Endothelial cell of umbilical vein (primary cell): ENCODE data around the gene NLGN1. TPM values are rescaled to one million over a fixed set of nuclear protein-coding genes. Genes with fewer than 3 reads are reported as not detected.

Experiments used
- BruUV-seq: library from RNA; stranded (reverse); fragments of 400-500 nt; replicated peaks from 2 replicates; lab custom pipeline; 2021; lab: Mats Ljungman, UMichigan
- CTCF ChIA-PET: fragments of 300-600, 350-600 bp; sonication (Branson Sonifier 250); formaldehyde crosslinking; loops from one replicate; lab custom pipeline; 2021; ENCODE audit warnings: antibody characterized with exemption, inconsistent platforms; lab: Charles Lee
- POLR2A ChIA-PET: fragments of 300-600, 350-600 bp; sonication (Branson Sonifier 250); formaldehyde crosslinking; loops from one replicate; lab custom pipeline; 2021; ENCODE audit warnings: antibody characterized with exemption, inconsistent platforms; lab: Charles Lee
- DNase-seq: peaks from one replicate; pipeline ENCODE4 v3.0.0-alpha.2; 2011; ENCODE audit warnings: low read depth, low spot score
- FAIRE-seq: peaks from 2 replicates; lab custom pipeline; 2011; peaks lifted over from hg19 to GRCh38; lab: Jason Lieb, UNC
- H2AFZ ChIP-seq: 2 replicates; pipeline ENCODE4 v1.6.0; 2012; ENCODE audit warnings: low read depth, low read length, control low read depth, inconsistent platforms
- H3K27ac ChIP-seq: 2 replicates; pipeline ENCODE4 v1.5.1; 2011; ENCODE audit warnings: low read depth, mild to moderate bottlenecking, control low read depth, low read length, moderate library complexity; ENCODE audit not compliant: insufficient read depth
- H3K27me3 ChIP-seq, 2 experiments: 2 replicates each; pipeline versions ENCODE4 v1.6.0 to v1.6.1; 2011; ENCODE audit warnings: low read length in 2 of 2, mixed read lengths in 1 of 2; ENCODE audit not compliant: control insufficient read depth in 2 of 2, insufficient read depth in 2 of 2
- H3K36me3 ChIP-seq, 2 experiments: 2 replicates in 1 of 2; 3 replicates in 1 of 2; pipeline ENCODE4 v1.5.1; 2011; ENCODE audit warnings: low read length in 2 of 2, mild to moderate bottlenecking in 1 of 2, moderate library complexity in 1 of 2; ENCODE audit not compliant: control insufficient read depth in 2 of 2, insufficient read depth in 2 of 2; ENCODE audit errors: extremely low read depth in 1 of 2
- H3K4me1 ChIP-seq: 3 replicates; pipeline ENCODE4 v1.5.1; 2011; ENCODE audit warnings: mild to moderate bottlenecking, low read length; ENCODE audit not compliant: control insufficient read depth, insufficient read depth; ENCODE audit errors: extremely low read depth
- H3K4me2 ChIP-seq: 2 replicates; pipeline ENCODE4 v1.6.1; 2011; ENCODE audit warnings: low read length, control low read depth, mixed read lengths; ENCODE audit not compliant: insufficient read depth
- H3K4me3 ChIP-seq, 3 experiments: fragments of 200-600 bp in 1 of 3; sonication (generic), shearing (Covaris generic) in 1 of 3; replicated peaks in 1 of 3; 2 replicates each; pipeline ENCODE4 v1.5.1; 2011 to 2016; ENCODE audit warnings: control low read depth in 3 of 3, low read length in 3 of 3, mild to moderate bottlenecking in 2 of 3, inconsistent platforms in 1 of 3, low read depth in 1 of 3, moderate library complexity in 1 of 3; ENCODE audit not compliant: insufficient read depth in 1 of 3
- H3K79me2 ChIP-seq: 2 replicates; pipeline ENCODE4 v1.6.0; 2012; ENCODE audit warnings: low read length, inconsistent platforms; ENCODE audit not compliant: control insufficient read depth, insufficient read depth
- H3K9ac ChIP-seq: replicated peaks from 2 replicates; pipeline ENCODE3; 2011; ENCODE audit warnings: low read length, control low read depth; ENCODE audit not compliant: insufficient read depth; ENCODE audit errors: extremely low read depth
- H3K9me1 ChIP-seq: replicated peaks from 3 replicates; pipeline ENCODE4 v1.6.0; 2011; ENCODE audit warnings: mild to moderate bottlenecking, low read length; ENCODE audit not compliant: control insufficient read depth, insufficient read depth; ENCODE audit errors: extremely low read depth
- H3K9me3 ChIP-seq: replicated peaks from 2 replicates; pipeline ENCODE4 v1.5.1; 2012; ENCODE audit warnings: low read length, inconsistent platforms; ENCODE audit not compliant: control insufficient read depth, insufficient read depth
- H4K20me1 ChIP-seq: replicated peaks from 2 replicates; pipeline ENCODE3; 2011; ENCODE audit warnings: mild to moderate bottlenecking, low read length; ENCODE audit not compliant: control insufficient read depth, insufficient read depth; ENCODE audit errors: extremely low read depth
- CTCF ChIP-seq, 2 donors: IDR thresholded peaks; 1 replicate in 1 of 2; 2 replicates in 1 of 2; pipeline ENCODE4 v1.5.1; 2011; ENCODE audit warnings: low read length in 2 of 2, mild to moderate bottlenecking in 2 of 2, moderate library complexity in 2 of 2, control low read depth in 1 of 2, inconsistent platforms in 1 of 2, low read depth in 1 of 2; ENCODE audit not compliant: insufficient read depth in 1 of 2; ENCODE audit errors: extremely low read depth in 1 of 2
- EZH2 ChIP-seq: IDR thresholded peaks from 2 replicates; pipeline ENCODE4 v1.6.1; 2012; ENCODE audit warnings: borderline replicate concordance, low read depth, mild to moderate bottlenecking, moderate library complexity, low read length, inconsistent platforms; ENCODE audit not compliant: severe bottlenecking
- FOS ChIP-seq: IDR thresholded peaks from 2 replicates; pipeline ENCODE4 v1.6.1; 2011; ENCODE audit warnings: mild to moderate bottlenecking, low read length, moderate library complexity, borderline replicate concordance; ENCODE audit not compliant: insufficient read depth
- JUN ChIP-seq: IDR thresholded peaks from 2 replicates; pipeline ENCODE4 v1.6.1; 2011; ENCODE audit warnings: borderline replicate concordance, low read depth; ENCODE audit not compliant: insufficient read length, insufficient read depth
- MYC ChIP-seq: IDR thresholded peaks from one replicate; pipeline ENCODE4 v1.6.1; 2011; ENCODE audit warnings: mild to moderate bottlenecking, low read depth, low read length
- POLR2A ChIP-seq: IDR thresholded peaks from 2 replicates; pipeline ENCODE4 v1.6.1; 2012; ENCODE audit warnings: low read depth, mild to moderate bottlenecking, control low read depth, low read length
- POLR2AphosphoS5 ChIP-seq: IDR thresholded peaks from 2 replicates; pipeline ENCODE4 v1.6.1; 2012; ENCODE audit warnings: low read depth, mild to moderate bottlenecking, control low read depth, low read length, moderate library complexity; ENCODE audit not compliant: insufficient read depth
- dilution Hi-C: fragments of 300-500 bp; cut with MboI; formaldehyde crosslinking; loops from one replicate; pipeline ENCODE4 v1.15.0; 2019; ENCODE audit warnings: low sequenced_read_pairs; ENCODE audit not compliant: extremely low pct_ligation_motif_present
- intact Hi-C: fragments of 100-400 bp; cut with micrococcal nuclease; formaldehyde crosslinking; loops from one replicate; pipeline ENCODE4 v1.10.0; 2022
- polyA plus RNA-seq, 4 experiments: library from polyadenylated mRNA; depleted of rRNA in 3 of 4; stranded (reverse) in 3 of 4; unstranded in 1 of 4; fragments of >200 nt; gene quantifications; 2 replicates each; pipeline versions ENCODE4 v1.2.1 to v1.2.3, GENCODE V29; 2011 to 2012; ENCODE audit warnings: missing spikeins in 1 of 4
- total RNA-seq: library from RNA; stranded (reverse); gene quantifications from 2 replicates; pipeline ENCODE4 v1.2.3, GENCODE V29; 2021

The NLGN1 gene
- total and polyA plus RNA-seq, 2 donors (not counting 3 experiments of a cell fraction or from before 2014, with no cell fraction given), result 7.9 to 16.3 TPM

- Histone ChIP-seq H3K4me2 (no peak overlapping the region), H2AFZ (no peak overlapping the region), H3K36me3 (no peaks in the 10 kb centered on the region), H3K27me3 (no peaks in the 10 kb centered on the region), H3K4me3 (no peak overlapping the region), H3K79me2 (no peaks in the 10 kb centered on the region), H3K4me1 (no peaks in the 10 kb centered on the region), H4K20me1 (no peaks in the 10 kb centered on the region), H3K9me1 (peaks cover 3% of the 10 kb centered on the region), H3K27ac (no peak overlapping the region), H3K9me3 (no peaks in the 10 kb centered on the region), H3K9ac (no peak overlapping the region)
- no TSS peak for BruUV-seq
- ChIA-PET CTCF (interaction anchor here (1.0 kb wide), 2 partner anchors 19 to 40 kb away, joined by 3 read pairs; no protein-coding TSS in a partner anchor), POLR2A (no interaction called here)
- TF ChIP-seq POLR2A (no peak), POLR2AphosphoS5 (no peak), MYC (no peak), EZH2 (no peak), FOS (no peak), JUN (no peak), CTCF (IDR thresholded peaks at IDR 0.05; ENCODE audit: extremely low read depth in 1 of 2, insufficient read depth in 1 of 2, low read depth in 1 of 2, low read length in 2 of 2) (no peak)
- intact Hi-C loops (no loop called here), dilution Hi-C loops (no loop called here)
- FAIRE-seq (no peak), DNase-seq (no peak)
Observed at GRCh38 chr3:173789530-173790162, 392.1 kb downstream of the NLGN1 start.
